GM18505 (cell line): ENCODE results near the gene ALG2.
"Not testable (repeated sequence)": the region's sequence is repeated elsewhere in the genome, so short reads cannot be mapped to it uniquely, and the experiment has no call there.

Experiments
- ATAC-seq: cut with Tn5 transposase; IDR thresholded peaks from one replicate; pipeline ENCODE4 v1.9.1; 2021; ENCODE audit not compliant: unreplicated experiment
- POLR2A ChIP-seq: IDR thresholded peaks from 4 replicates; pipeline ENCODE4 v1.6.1; 2011; ENCODE audit warnings: borderline replicate concordance; ENCODE audit not compliant: insufficient read depth, insufficient read length; ENCODE audit errors: extremely low read depth

ALG2 gene

DNA sequence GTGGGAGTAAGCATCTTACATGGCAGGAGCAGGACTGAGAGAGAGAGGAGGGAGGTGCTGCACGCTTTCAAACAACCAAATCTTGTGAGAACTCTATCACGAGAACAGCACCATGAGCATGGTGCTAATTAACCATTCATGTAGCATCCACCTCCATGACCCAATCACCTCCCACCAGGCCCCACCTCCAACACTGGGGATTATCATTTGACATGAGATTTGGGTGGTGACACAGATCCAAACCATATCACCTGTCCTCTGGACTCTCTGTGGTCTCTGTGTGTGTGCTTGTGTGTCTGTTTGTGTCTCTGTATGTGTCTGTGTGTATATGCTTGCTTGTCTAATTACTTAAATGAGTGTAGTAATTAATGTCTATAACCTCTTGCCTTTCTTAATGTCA is 31.4 kb upstream of the ALG2 start:
- peak; percentile 19 for ATAC-seq
- TF ChIP-seq POLR2A = no peak

DNA sequence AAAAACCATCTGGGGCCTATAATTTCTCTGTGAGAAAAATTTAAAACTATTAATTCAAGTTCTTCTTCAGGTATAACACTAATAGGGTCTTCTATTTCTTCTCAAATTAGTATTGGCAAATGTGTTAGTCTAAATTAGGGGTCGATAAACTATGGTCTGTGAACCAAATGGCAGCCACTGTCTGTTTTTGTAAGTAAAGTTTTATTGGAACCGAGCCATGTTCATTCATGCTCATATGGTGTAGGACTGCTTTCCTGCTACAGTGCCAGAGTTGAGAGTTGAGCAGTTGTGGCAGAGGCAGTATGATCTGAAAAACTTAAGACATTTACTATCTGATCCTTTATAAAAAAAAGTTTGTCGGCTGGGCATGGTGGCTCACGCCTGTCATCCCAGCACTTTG is 29.4 kb upstream of the ALG2 start:
- no peak for TF ChIP-seq POLR2A
- no peak for ATAC-seq

DNA sequence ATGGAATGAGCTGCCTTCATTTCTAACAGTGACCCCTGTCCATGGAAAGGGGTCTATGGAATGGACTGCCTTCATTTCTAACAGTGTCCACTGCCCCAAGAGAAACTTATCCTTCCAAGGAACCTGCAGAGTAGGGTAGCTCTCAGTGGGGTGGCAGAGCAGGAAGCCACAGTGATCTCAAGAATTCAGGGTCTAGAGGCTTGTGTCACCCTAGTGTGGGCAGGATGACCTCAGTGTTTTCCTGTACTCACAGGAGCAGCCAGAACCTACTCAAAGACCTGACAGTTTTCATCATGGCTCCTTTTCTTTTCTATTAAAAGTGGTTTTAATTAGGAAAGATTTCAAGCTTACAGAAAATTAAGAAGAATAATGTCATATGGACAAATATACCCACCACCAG is 27.9 kb upstream of the ALG2 start:
- ATAC-seq = no peak
- TF ChIP-seq POLR2A = no peak

DNA sequence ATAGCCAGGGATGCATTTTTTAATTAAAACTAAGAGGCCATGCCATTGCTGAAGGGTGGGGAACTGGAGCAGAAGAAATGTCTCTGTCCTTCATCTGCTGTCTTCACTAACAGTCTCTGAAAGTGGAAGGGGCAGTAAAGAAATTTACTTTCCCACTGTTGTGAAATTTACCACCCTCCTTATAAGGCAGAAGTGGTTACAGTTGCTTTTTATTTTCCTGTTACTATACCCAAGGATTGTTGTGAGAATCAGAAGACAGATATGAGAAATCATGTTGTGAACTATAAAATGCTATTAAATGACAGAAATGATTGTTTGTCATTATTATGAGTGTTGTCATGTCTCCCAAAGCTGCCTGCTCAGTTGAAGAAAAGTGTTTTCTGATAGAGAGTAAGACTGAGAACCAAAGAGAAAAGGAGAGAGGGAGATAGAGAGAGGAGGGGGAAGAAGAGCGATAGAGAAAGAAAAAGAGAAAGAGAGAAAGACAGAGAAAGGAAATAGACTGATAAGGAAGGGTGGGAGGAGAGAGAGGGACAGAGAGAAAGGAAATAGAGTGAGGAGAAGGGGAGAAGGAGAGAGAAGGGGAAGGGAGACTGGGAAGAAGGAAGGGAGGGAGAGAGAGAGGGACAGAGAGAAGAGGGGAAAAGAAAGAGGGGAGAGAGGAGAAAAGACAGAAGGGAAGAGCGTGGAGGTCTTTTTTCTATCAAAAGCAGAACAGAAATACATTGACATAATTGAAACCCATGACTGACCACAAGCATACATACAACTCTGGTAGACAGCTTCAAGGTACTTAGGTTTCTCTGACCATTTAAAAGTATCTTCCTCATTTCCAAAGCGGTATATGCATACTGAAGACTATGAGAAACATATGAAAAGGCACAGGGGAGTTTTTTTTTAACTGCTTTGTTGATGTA is 22.9 kb upstream of the ALG2 start:
- peak; percentile 85 for ATAC-seq
- no peak for TF ChIP-seq POLR2A

DNA sequence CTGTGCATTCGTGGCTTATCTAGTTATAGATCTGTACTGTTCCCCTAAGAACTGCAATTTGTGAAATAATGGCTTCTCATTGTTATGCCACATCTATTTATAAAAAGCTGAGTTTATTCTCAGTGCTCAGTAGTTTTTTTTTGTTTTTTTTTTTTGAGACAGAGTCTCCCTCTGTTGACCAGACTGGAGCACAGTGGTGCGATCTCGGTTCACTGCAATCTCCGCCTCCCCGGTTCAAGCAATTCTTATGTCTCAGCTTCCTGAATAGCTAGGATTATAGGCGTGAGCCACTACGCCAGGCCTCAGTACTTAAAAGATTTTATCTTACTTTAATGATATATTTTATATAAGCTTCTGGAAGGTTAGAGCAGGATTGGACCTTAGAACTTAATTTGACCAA is 19.4 kb upstream of the ALG2 start:
- no peak for ATAC-seq
- TF ChIP-seq POLR2A = no peak

DNA sequence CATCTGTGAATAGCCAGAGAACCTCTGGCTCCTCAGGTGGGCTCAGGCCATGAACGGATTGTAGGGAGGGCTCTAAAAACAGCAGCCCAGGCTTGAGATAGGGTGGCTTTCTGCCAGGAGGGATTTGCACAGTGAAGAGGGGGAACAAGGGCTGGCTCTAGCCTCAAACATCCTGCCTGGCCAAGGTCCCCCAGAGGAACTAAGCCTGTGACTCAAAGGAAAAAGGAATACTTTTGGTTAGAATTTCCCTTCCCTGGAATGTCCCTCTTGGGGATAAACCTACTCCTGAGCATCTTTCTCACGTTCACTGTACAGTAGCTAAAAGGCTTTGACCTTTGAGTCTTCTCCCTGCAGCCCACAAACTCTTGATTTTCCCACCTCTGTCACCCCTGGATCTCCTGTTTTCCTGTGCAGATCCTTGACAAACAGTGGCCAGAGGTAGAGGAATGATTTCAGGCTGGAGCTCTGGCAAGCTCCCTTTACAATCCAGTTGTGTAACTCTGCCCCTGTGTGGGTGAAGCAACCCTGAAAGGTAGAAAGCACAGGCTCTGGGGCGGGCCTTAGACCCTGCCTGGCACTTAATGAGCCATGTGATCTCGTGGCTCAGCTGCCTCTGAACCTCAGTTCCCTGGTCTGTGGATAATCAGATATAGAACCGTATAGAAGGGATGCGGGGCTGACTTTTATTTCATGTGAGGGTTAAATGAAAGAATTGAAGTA is 17.8 kb upstream of the ALG2 start:
- ATAC-seq = no peak
- no peak for TF ChIP-seq POLR2A

DNA sequence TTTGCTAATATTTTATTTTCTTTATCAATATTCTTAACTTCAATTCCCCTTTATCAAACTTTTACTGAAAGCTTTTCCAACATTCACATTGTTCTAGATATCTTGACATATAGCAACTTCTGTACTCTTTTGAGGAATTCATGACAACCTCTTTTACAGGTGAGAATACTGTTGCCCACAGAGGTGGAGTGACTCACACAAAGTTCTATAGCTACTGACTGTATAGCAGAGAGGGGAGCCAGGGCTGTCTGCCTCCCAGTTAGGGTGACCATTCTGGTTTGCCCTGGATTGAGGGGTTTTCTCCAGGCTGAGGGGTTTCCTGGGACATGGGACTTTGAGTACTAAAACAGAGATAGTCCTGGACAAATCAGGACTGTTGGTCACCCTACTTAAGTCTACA is 16.6 kb upstream of the ALG2 start:
- ATAC-seq = no peak
- TF ChIP-seq POLR2A = no peak

DNA sequence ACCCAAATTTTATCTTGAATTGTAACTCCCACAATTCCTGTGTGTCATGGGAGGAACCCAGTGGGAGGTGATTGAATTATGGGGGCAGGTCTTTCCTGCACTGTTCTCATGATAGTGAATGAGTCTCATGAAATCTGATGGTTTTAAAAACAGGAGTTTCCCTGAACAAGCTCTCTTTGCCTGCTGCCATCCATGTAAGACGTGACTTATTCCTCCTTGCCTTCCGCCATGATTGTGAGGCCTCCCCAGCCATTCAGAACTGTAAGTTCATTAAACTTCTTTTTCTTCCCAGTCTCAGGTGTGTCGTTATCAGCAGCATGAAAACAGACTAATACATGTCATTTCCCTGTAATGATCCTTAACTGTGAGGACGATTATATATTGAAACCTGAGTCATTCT is 16.1 kb upstream of the ALG2 start:
- not testable (repeated sequence) for ATAC-seq

DNA sequence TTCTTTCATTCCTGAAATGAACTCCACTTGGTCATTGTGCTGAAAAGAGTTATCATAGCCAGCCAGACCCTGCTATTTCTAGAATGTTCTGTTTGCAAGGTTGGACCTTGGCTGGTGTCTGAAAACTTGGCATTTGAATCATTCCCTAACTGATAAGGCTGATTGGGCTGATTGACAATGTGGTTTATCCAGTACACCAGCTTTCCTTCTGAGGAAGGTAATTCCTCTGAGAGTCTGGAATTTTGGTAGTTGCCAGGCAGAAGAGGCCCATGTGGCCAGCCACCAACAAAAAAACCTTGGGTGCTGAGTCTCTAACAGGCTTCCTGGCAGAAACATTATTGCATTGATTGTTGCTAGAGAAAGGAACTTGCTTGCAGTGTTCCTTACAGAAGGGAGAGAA is 15.6 kb upstream of the ALG2 start:
- TF ChIP-seq POLR2A = no peak
- no peak for ATAC-seq

DNA sequence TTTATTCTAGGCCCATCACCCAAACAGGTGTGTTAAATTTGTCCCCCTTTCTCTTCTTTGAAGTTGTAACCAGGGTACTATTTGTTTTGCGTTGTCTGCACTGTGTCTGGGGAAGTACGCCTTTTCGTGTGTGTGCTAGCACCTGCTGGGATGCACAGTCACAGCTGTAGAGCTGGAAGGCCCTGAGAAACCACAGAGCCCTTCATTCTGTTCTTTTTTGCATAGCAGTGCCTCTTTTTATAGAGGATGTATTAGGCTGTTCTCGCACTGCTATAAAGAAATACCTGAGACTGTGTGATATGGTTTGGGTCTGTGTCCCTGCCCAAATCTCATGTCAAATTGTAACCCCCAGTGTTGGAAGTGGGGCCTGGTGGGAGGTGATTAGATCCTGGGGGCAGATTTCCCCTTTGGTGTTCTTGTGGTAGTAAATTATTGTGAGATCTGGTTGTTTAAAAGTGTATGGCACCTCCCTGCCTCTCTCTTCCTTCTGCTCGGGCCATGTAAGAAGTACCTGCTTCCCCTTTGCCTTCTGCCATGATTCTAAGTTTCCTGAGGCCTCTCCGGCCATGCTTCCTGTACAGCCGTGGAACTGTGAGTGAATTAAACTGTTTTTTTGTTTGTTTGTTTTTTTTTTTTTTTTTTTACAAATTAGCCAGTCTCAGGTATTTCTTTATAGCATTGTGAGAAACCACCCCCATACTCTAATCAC is 14.3 kb upstream of the ALG2 start:
- ATAC-seq = peak; percentile 92
- TF ChIP-seq POLR2A = peak; percentile 41

DNA sequence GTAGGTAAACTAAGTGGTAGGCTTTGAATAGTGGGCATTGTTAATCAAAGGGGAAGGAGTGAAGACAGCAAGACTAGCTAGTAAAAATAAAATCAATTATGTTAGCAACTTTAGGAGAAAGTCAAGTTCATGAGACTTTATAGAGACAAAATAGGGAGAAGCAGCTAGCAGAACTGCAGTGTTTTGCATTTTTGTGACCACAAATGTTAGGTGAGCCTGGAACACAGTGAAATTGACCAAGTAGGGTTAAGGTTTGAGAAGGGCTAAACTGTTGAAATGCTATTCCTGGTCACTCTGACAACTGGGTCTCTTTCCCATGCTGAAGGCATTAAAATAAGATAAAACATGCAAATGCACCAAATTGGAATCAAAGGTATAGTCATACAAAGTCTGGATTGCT is 13.3 kb upstream of the ALG2 start:
- ATAC-seq = no peak
- no peak for TF ChIP-seq POLR2A

DNA sequence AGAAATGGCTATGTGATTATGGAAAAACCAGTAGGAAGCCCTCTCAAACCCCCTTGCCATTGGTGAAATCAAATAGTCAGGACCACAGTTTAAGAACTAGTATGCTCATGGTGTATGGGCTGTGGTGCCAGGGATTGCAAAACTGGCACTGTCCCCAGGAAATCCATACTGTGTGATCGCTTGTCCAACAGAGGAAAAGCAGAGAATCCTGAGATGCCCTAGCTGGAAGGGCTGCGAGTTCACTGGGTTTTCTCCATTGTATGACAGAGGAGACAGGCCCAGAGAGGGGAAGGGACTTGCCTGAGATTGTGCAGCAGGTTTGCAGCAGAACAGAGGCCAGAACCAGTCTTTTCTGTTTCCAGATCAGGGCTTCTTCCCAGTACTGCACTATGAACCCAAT is 12.9 kb upstream of the ALG2 start:
- no peak for TF ChIP-seq POLR2A
- no peak for ATAC-seq

DNA sequence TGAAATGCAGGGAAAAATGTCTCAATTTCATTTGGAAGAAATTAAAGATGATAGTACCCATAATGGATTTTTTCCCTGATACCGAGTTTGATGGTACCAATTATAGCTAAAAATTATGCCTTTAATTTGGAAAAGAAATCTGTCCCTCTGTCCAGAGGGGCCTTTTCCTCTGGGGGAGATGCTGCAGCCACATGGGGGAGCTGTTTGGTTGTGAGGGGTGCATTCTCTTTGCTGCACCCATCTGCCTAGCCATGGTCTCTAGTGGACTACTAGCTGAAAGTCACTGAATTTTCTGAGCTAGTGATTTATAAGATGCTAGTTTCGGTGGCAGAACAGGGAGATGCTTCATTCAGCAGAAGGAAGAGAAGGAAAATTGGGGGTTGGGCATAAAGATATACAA is 10.0 kb upstream of the ALG2 start:
- no peak for ATAC-seq
- TF ChIP-seq POLR2A = no peak

DNA sequence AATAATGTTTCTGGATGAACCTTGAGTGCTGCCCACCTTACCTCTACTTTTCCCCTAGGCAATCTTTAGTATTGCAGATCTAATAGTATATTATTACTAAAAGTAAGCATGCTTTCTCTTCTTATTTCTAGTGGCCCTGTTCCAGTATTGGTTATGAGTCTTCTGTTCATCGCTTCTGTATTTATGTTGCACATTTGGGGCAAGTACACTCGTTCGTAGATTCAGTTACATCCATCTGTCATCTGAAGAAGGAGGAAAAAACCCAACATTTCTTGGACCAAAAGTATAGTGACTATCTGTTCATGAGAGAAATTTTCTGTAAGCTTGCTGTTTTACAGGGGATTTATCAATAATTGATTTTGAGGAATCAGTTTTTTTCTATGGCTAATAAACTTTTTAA is 8.5 kb upstream of the ALG2 start:
- no peak for ATAC-seq
- no peak for TF ChIP-seq POLR2A
